HG03469 (cell line): ENCODE measurements around the gene TICAM2.

Experiments
- ATAC-seq: cut with Tn5 transposase; IDR thresholded peaks from one replicate; pipeline ENCODE4 v1.9.1; 2021; ENCODE audit warnings: mild to moderate bottlenecking, moderate library complexity, moderate number of reproducible peaks; ENCODE audit not compliant: unreplicated experiment

TICAM2 gene

GRCh38 chr5:115541611-115542010 is 60.7 kb downstream of the TICAM2 start:
- no peak for ATAC-seq

- no peak for ATAC-seq
These were observed 66.7 kb downstream of the TICAM2 start for GRCh38 chr5:115535479-115536035.

- no peak for ATAC-seq
These were observed 69.8 kb downstream of the TICAM2 start for GRCh38 chr5:115532517-115532916.

- ATAC-seq: no peak
These were observed 70.4 kb downstream of the TICAM2 start for GRCh38 chr5:115531787-115532367.

- no peak for ATAC-seq
These were observed 70.9 kb downstream of the TICAM2 start for GRCh38 chr5:115531380-115531779.

- no peak for ATAC-seq
These were observed 71.9 kb downstream of the TICAM2 start for GRCh38 chr5:115530426-115530825.
